ENCODE data around the gene EPN2. TPM values are rescaled to one million over a fixed set of nuclear protein-coding genes. Genes with fewer than 3 reads are reported as not detected.

The EPN2 gene
- total RNA-seq, 1 donor from 2014 or later: 7.9 TPM

DNA sequence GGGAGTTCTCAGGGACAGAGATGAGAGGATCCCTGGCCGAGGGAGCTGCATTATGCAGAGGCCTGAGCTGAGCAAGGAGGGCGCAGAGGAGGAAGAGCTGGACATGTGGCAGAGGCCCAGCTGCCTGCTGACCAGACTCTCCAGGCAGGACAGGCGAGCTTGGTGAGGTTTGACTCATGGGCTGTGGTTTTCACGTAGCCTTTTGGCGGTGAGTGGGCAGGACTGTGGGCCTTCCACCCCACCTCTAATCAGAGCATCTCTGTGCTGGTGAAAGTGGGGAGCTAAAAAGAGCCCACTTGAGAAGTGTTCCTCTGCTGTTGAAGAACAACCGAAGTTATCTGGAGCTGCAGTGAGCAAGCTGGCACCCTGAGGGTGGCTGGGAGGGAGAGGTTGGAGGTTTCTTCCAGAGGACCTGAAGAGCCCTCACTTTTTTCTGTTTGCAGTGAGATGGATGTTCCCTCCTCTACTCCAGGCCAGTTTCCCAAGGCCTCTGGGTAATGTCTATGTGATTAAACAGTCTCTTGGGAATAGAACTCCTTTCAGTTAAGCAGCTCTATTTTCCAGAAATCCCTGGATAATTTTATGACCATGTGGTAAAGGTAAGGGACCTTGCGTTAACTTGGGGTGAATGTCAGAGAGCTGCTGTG is 11.9 kb downstream of the EPN2 start:
- Mint-ChIP-seq H3K9me3 (no peaks in the 10 kb centered on the region), H3K36me3 (ENCODE audit: low read depth) (no peaks in the 10 kb centered on the region), H3K4me1 (peaks cover 3% of the 10 kb centered on the region), H3K4me3 (no peak overlapping the region), H3K27ac (no peak overlapping the region), H3K27me3 (peaks cover 13% of the 10 kb centered on the region)
- intact Hi-C loops (cut with micrococcal nuclease): no loop called here
- DNase-seq: no peak

GRCh38 chr17:19249681-19250080 is 12.5 kb downstream of the EPN2 start:
- intact Hi-C loops (cut with micrococcal nuclease): no loop called here
- no peak for DNase-seq
- peaks cover 3% of the 10 kb centered on the region for H3K4me1 Mint-ChIP-seq
- H3K9me3 Mint-ChIP-seq: no peaks in the 10 kb centered on the region
- H3K27me3 Mint-ChIP-seq: peaks cover 13% of the 10 kb centered on the region
- H3K27ac Mint-ChIP-seq: no peak overlapping the region
- H3K4me3 Mint-ChIP-seq: no peak overlapping the region
- H3K36me3 Mint-ChIP-seq (ENCODE audit: low read depth): no peaks in the 10 kb centered on the region

DNA sequence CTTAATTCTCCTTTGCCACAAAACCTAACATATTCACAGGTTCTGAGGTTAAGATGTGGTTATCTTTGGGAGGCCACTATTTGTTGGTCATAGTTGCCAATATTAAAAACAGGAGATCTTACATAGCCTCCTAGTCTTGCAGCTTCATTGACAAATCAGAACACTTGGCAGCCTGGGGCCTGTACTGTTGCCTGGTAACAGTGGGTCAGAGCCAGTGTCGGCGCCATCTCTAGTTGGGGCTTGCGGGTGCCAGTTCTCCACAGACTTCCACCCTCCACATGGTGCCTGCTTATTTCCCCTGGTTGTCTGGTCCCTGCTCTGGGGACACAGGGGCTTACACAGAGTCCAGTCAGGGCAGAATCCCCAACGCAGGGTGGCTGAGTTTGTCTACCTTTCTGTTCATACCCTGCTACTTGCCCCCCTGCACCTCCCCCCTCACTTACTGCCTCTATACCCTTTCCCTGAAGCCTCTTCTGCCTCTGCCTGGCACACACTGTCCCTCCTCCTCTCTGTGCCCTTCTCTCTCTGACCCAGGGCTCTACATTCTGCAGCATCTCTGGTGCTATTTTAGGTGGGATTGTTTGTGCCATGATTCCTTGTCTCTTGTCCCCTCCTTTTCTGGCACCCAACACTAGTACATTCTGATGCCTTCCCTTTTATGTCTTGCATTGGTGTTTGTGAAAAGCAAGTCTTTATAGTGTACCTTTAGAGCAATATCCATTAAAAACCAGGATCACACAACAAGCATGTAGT is 13.4 kb downstream of the EPN2 start:
- no peak overlapping the region for H3K4me3 Mint-ChIP-seq
- H3K27ac Mint-ChIP-seq: no peak overlapping the region
- peaks cover 16% of the 10 kb centered on the region for H3K27me3 Mint-ChIP-seq
- intact Hi-C loops (cut with micrococcal nuclease): no loop called here
- H3K9me3 Mint-ChIP-seq: no peaks in the 10 kb centered on the region
- peaks cover 3% of the 10 kb centered on the region for H3K4me1 Mint-ChIP-seq
- no peak for DNase-seq
- H3K36me3 Mint-ChIP-seq (ENCODE audit: low read depth): no peaks in the 10 kb centered on the region

DNA sequence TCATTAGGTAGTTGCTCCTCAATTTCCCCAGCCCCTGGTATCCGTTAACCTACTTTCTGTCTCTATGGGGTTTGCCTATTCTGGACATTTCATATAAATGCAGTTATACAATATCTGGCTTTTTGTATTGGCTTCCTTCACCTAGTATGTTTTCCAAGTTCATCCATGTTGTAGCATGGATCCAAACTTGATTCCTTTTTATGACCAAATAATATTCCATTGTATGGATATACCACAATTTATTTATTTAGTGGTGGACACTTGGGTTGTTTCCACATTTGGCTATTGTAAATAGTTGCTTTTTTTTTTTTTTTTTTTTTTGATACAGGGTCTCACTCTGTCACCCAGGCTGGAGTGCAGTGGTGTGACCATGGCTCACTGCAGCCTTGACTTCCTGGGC is 15.9 kb downstream of the EPN2 start:
- Mint-ChIP-seq H3K36me3 (ENCODE audit: low read depth) (no peaks in the 10 kb centered on the region), H3K27me3 (peaks cover 11% of the 10 kb centered on the region)
- intact Hi-C loops (cut with micrococcal nuclease): no loop called here

DNA sequence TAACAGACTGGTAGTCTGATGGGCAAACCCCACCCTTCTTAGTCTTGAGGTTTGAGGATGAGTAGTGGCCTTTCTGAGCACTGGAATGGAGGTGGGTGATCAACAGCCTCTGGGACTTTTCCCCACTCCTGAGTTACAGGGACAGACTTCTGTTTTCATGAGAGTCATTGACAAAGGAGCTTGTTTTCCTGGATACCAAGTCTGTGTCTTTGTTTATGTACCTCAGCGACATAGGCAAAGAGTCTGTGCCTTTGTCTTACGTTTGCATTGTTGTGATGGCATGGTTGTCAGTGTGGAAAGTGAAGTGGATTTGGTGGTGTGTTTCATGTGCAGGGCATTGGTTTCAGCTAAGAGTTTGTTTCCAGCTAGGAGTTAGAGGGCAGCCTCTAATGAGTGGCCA is 17.5 kb downstream of the EPN2 start:
- intact Hi-C loops (cut with micrococcal nuclease): no loop called here
- no peak overlapping the region for H3K4me3 Mint-ChIP-seq
- no peaks in the 10 kb centered on the region for H3K36me3 Mint-ChIP-seq (ENCODE audit: low read depth)
- no peak overlapping the region for H3K27ac Mint-ChIP-seq
- no peak for DNase-seq
- peaks cover 7% of the 10 kb centered on the region for H3K27me3 Mint-ChIP-seq
- no peaks in the 10 kb centered on the region for H3K4me1 Mint-ChIP-seq
- no peaks in the 10 kb centered on the region for H3K9me3 Mint-ChIP-seq

More for the DNA sequence above, 15.9 kb downstream of the EPN2 start:
- Mint-ChIP-seq H3K9me3 (no peaks in the 10 kb centered on the region), H3K4me3 (no peak overlapping the region), H3K27ac (no peak overlapping the region), H3K4me1 (peaks cover 3% of the 10 kb centered on the region)
- no peak for DNase-seq

GRCh38 chr17:19255279-19255678 is 18.1 kb downstream of the EPN2 start:
- intact Hi-C loops (cut with micrococcal nuclease): no loop called here
- no peak for DNase-seq
- no peaks in the 10 kb centered on the region for H3K4me1 Mint-ChIP-seq
- H3K9me3 Mint-ChIP-seq: no peaks in the 10 kb centered on the region
- H3K27ac Mint-ChIP-seq: no peak overlapping the region
- no peak overlapping the region for H3K4me3 Mint-ChIP-seq
- H3K36me3 Mint-ChIP-seq (ENCODE audit: low read depth): no peaks in the 10 kb centered on the region
- H3K27me3 Mint-ChIP-seq: peaks cover 13% of the 10 kb centered on the region

GRCh38 chr17:19258371-19258770 is 21.2 kb downstream of the EPN2 start:
- peaks cover 19% of the 10 kb centered on the region for H3K27me3 Mint-ChIP-seq
- H3K4me1 Mint-ChIP-seq: peaks cover 3% of the 10 kb centered on the region
- no peak for DNase-seq
- intact Hi-C loops (cut with micrococcal nuclease): no loop called here
- no peak overlapping the region for H3K4me3 Mint-ChIP-seq
- no peaks in the 10 kb centered on the region for H3K9me3 Mint-ChIP-seq
- no peak overlapping the region for H3K27ac Mint-ChIP-seq
- no peaks in the 10 kb centered on the region for H3K36me3 Mint-ChIP-seq (ENCODE audit: low read depth)

GRCh38 chr17:19260958-19261357 is 23.8 kb downstream of the EPN2 start:
- peaks cover 20% of the 10 kb centered on the region for H3K27me3 Mint-ChIP-seq
- no peak for DNase-seq
- H3K4me3 Mint-ChIP-seq: no peak overlapping the region
- H3K4me1 Mint-ChIP-seq: peaks cover 3% of the 10 kb centered on the region
- H3K36me3 Mint-ChIP-seq (ENCODE audit: low read depth): no peaks in the 10 kb centered on the region
- no peaks in the 10 kb centered on the region for H3K9me3 Mint-ChIP-seq
- intact Hi-C loops (cut with micrococcal nuclease): no loop called here
- H3K27ac Mint-ChIP-seq: no peak overlapping the region

DNA sequence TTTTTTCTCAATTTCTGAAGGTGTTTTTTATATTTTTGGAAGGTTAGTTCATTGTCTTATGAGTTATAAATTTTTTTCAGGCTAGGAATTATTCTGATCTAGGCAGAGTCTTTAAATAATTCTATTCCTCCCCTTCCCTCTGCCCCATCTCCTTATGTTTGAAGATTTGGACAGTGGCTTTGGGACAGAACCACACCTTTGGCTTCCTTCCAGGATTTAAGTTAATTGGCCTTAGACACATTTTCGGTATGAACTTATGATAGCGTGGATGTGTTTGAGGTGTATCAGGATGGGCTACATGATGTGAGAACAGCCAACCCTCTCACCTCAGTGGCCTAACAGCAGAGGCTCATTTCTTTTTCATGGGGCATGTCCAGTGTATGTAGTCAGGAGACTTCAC is 24.3 kb downstream of the EPN2 start:
- Mint-ChIP-seq H3K36me3 (ENCODE audit: low read depth) (no peaks in the 10 kb centered on the region), H3K9me3 (no peaks in the 10 kb centered on the region), H3K27ac (no peak overlapping the region), H3K4me1 (peaks cover 3% of the 10 kb centered on the region), H3K27me3 (peaks cover 20% of the 10 kb centered on the region), H3K4me3 (no peak overlapping the region)
- DNase-seq: no peak
- intact Hi-C loops (cut with micrococcal nuclease): no loop called here

GRCh38 chr17:19262650-19263631 is 25.8 kb downstream of the EPN2 start:
- H3K27ac Mint-ChIP-seq: no peak overlapping the region
- H3K27me3 Mint-ChIP-seq: peaks cover 18% of the 10 kb centered on the region
- H3K4me1 Mint-ChIP-seq: peaks cover 3% of the 10 kb centered on the region
- H3K36me3 Mint-ChIP-seq (ENCODE audit: low read depth): no peaks in the 10 kb centered on the region
- H3K9me3 Mint-ChIP-seq: no peaks in the 10 kb centered on the region
- intact Hi-C loops (cut with micrococcal nuclease): no loop called here
- no peak overlapping the region for H3K4me3 Mint-ChIP-seq
- DNase-seq: no peak

DNA sequence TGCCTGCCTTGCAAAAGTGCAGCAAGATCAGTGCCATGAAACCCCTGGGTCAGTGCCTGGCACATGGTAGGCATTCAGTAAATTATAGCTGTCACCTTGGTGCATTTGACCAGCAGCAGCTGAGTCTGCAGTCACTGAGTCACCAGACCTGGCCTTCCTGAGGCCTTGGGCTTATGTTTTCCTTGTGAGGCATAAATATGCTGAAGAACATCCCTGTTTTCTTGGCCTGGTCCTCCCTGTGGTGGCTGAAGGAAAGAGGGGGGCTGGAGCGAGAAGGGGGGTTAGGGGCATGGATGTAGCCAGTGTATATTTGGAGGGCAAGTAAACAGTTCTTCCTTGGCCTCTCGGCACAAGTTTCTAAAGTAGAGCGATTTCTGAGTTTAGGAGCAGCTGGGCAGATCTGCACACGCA is 26.5 kb downstream of the EPN2 start:
- no peaks in the 10 kb centered on the region for H3K9me3 Mint-ChIP-seq
- H3K27ac Mint-ChIP-seq: no peak overlapping the region
- no peaks in the 10 kb centered on the region for H3K36me3 Mint-ChIP-seq (ENCODE audit: low read depth)
- peaks cover 20% of the 10 kb centered on the region for H3K27me3 Mint-ChIP-seq
- H3K4me1 Mint-ChIP-seq: peaks cover 3% of the 10 kb centered on the region
- DNase-seq: no peak
- intact Hi-C loops (cut with micrococcal nuclease): no loop called here
- no peak overlapping the region for H3K4me3 Mint-ChIP-seq

- no peak for DNase-seq
- no peak overlapping the region for H3K4me3 Mint-ChIP-seq
- intact Hi-C loops (cut with micrococcal nuclease): no loop called here
- peaks cover 3% of the 10 kb centered on the region for H3K4me1 Mint-ChIP-seq
- peaks cover 20% of the 10 kb centered on the region for H3K27me3 Mint-ChIP-seq
- H3K36me3 Mint-ChIP-seq (ENCODE audit: low read depth): no peaks in the 10 kb centered on the region
- no peak overlapping the region for H3K27ac Mint-ChIP-seq
- no peaks in the 10 kb centered on the region for H3K9me3 Mint-ChIP-seq
Measured at GRCh38 chr17:19264268-19264667, 27.1 kb downstream of the EPN2 start.

GRCh38 chr17:19264681-19265080 is 27.5 kb downstream of the EPN2 start:
- H3K4me3 Mint-ChIP-seq: no peak overlapping the region
- H3K27me3 Mint-ChIP-seq: peaks cover 23% of the 10 kb centered on the region
- H3K27ac Mint-ChIP-seq: no peak overlapping the region
- H3K36me3 Mint-ChIP-seq (ENCODE audit: low read depth): no peaks in the 10 kb centered on the region
- DNase-seq: no peak
- intact Hi-C loops (cut with micrococcal nuclease): no loop called here
- no peaks in the 10 kb centered on the region for H3K9me3 Mint-ChIP-seq
- peaks cover 3% of the 10 kb centered on the region for H3K4me1 Mint-ChIP-seq

- Mint-ChIP-seq H3K9me3 (no peaks in the 10 kb centered on the region), H3K27ac (no peak overlapping the region), H3K4me1 (peaks cover 3% of the 10 kb centered on the region), H3K27me3 (peaks cover 15% of the 10 kb centered on the region), H3K36me3 (ENCODE audit: low read depth) (no peaks in the 10 kb centered on the region), H3K4me3 (no peak overlapping the region)
- no peak for DNase-seq
- intact Hi-C loops (cut with micrococcal nuclease): no loop called here
Measured at GRCh38 chr17:19265755-19266154, 28.6 kb downstream of the EPN2 start.
